ENCODE results near the gene TAPT1.

TAPT1 gene

GRCh38 chr4:16248605-16249004 lies 22.3 kb upstream of the TAPT1 start:
- no peak for DNase-seq

- DNase-seq: no peak
Measured at GRCh38 chr4:16245241-16245640, 19.0 kb upstream of the TAPT1 start.

- DNase-seq: no peak
Measured at GRCh38 chr4:16243285-16243684, 17.0 kb upstream of the TAPT1 start.

- DNase-seq: no peak
Measured at GRCh38 chr4:16240300-16240699, 14.0 kb upstream of the TAPT1 start.

- DNase-seq: no peak
Measured at GRCh38 chr4:16239086-16239485, 12.8 kb upstream of the TAPT1 start.

- DNase-seq: peak; percentile 78
Measured at GRCh38 chr4:16238327-16238726, 12.1 kb upstream of the TAPT1 start.

- DNase-seq: peak; percentile 95
Measured at GRCh38 chr4:16237715-16238114, 11.4 kb upstream of the TAPT1 start.

- no peak for DNase-seq
Measured at GRCh38 chr4:16236402-16237023, 10.2 kb upstream of the TAPT1 start.

GRCh38 chr4:16235209-16235608 lies 8.9 kb upstream of the TAPT1 start:
- no peak for DNase-seq

GRCh38 chr4:16233569-16234177 lies 7.4 kb upstream of the TAPT1 start:
- DNase-seq: no peak

- no peak for DNase-seq
Measured at GRCh38 chr4:16231570-16232245, 5.4 kb upstream of the TAPT1 start.

- DNase-seq: no peak
Measured at GRCh38 chr4:16230308-16230707, 4.0 kb upstream of the TAPT1 start.

GRCh38 chr4:16229604-16230003 lies 3.3 kb upstream of the TAPT1 start:
- DNase-seq: no peak

- DNase-seq: peak; percentile 25
Measured at GRCh38 chr4:16227462-16227868, 1.2 kb upstream of the TAPT1 start.

GRCh38 chr4:16226816-16227461 lies 668 bp upstream of the TAPT1 start:
- DNase-seq: no peak

- DNase-seq: no peak
Measured at GRCh38 chr4:16225167-16225862, 956 bp downstream of the TAPT1 start.

- DNase-seq: no peak
Measured at GRCh38 chr4:16224264-16225166, 1.8 kb downstream of the TAPT1 start.

GRCh38 chr4:16222957-16223527 lies 3.2 kb downstream of the TAPT1 start:
- DNase-seq: peak; percentile 16

- DNase-seq: no peak
Measured at GRCh38 chr4:16218950-16219349, 7.3 kb downstream of the TAPT1 start.

- DNase-seq: no peak
Measured at GRCh38 chr4:16217300-16218051, 8.8 kb downstream of the TAPT1 start.

- peak; percentile 54 for DNase-seq
Measured at GRCh38 chr4:16213121-16213520, 13.2 kb downstream of the TAPT1 start.
